ENCODE results near the gene PIK3C3. TPM values are rescaled to one million over a fixed set of nuclear protein-coding genes. Genes with fewer than 3 reads are reported as not detected.
"Not testable (repeated sequence)": the region's sequence is repeated elsewhere in the genome, so short reads cannot be mapped to it uniquely, and the experiment has no call there.

PIK3C3 gene
- polyA plus RNA-seq, 12 donors, result 32.7 to 47.2 (median 41.9) TPM; not detected in 1

DNA sequence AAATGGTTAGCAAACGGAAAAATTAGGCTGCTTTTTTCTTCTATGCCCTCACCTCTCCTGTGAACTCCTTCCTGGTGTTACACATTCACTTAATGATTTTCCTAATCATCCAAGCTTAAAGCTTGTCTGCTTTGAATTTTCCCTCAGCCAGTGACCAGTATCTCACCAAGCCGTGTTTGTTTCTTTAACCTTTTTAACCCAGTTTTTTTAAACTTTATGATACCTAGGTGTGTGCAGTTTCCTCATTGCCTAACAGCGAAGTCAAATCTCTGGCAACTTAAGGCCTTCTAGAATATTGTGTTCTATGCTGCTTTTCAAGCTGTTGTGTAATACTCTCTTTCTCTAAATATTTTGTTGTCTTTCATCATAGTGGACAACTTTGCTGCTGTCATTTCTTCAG lies 113.0 kb downstream of the PIK3C3 start:
- DNase-seq, result no peak

DNA sequence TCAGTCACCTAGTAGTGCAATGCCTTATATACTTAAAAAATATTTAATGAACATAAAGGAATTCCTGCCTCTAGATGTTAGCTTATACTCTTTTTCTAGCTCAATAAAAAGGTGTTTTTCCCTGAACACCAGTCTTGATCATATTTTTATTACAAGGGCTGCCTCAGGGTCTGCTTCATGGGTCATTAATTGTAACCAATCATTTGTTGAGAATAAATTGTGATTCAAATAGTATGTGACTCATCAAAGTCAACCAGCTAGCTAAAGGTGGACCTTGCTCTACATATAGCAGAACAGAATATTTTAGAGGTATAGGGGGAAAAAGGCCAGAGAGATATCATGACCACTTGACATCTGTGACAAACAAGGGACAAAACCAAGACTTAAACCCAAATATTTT lies 114.0 kb downstream of the PIK3C3 start:
- no peak for DNase-seq

DNA sequence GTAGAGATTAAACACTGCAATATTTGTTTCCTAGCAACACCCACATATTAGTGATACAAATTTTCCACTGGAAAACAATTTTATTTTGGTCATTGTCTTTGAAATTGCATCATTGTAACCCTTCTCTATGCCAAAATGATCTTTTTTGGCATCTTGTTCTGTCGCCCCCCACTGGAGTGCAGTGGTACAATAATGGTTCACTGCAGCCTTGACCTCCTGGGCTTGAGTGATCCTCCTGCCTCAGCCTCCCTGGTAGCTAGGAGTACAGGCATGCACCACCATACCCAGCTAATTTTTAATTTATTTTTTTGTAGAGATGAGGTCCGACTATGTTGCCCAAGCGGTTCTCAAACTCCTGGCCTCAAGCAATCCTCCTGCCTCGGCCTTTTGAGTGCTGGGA lies 117.4 kb downstream of the PIK3C3 start:
- DNase-seq, result no peak

DNA sequence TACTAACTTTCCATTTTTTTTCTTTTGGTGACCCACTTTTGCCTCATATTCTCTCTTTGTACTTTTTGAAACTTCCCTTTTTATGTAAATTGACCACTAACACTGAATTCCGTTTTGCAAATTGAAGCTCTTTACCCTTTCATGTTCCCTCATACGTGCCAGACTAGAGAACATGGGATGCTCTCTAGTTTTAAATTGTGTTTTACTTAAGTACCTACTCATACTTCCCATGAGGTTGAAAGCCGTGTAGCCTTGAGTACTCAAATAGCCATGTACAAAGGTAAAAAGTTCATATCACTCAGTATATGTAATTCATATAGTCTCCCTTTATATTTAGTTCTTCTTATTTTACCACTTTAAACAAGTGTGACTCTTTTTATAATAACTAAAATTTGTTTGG lies 119.7 kb downstream of the PIK3C3 start:
- no peak for DNase-seq

DNA sequence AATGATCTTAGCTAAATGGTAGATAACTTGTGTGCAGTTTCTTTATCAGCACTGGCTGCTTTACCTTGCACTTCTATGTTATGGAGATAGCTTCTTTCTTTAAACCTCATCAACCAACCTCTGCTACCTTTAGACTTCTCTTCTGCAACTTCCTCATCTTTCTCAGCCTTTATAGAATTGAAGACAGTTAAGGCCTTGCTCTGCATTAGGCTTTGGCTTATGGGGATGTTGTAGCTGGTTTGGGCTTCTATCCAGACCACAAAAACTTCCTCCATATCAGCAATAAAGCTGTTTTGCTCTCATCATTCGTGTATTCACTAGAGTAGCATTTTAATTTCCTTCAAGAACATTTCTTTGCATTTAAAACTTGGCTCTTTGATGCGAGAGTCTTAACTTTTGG lies 123.7 kb downstream of the PIK3C3 start:
- DNase-seq, result no peak

DNA sequence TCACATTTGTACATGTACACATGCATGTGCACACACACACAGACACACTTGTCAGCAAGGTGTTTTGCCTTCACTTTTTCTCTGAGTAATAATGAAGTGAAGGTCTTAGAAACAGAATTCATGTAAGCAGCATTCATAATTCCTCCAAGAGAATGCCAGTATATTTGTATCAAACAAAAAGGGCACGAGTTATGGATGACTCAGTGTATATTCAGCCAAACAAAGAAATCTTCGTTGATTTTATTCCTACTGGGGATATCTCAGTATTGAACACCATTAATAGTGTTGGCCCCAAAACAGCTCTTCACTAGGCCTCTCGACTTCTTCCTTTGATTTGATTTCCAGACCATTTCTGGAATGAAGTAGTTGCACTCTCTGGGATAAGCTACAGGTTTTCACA lies 125.3 kb downstream of the PIK3C3 start:
- DNase-seq, result no peak

DNA sequence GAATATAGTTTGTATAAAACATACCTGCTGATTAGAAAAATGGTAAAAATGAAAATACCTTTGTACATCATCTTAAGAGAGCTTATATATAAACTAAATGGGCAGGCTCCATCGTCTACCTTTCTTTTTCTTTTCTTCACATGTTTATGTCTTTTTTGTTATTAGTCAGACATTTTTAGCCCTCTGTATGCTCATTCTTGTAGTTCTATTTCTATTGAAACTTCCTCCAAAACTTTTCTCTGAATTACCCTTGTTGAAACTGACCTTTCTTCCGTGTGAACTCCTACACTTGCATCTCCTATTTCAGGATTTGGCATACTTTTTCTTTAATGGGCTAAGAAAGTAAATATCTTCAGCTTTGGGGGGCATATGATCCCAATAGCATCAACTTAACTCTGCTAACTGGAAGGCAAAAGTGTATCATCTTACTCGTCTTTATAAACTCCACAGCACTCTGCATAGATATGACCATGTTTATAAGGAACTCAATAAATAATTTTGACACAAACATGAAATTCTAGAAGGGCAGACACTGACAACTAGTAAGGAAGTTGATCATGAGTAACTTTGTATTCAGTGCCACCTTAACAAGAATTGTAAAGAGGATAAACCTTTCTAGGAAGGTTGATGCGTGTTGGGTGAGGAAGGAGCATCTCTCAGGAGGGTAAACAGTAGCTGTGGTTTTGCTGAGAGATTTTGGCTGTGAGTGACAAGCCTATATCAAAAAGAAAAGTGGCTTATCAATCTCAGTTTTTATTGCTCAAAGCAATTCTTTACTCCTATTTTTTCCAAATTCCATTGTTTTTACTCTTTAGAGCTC lies 127.6 kb downstream of the PIK3C3 start:
- DNase-seq, result no peak

DNA sequence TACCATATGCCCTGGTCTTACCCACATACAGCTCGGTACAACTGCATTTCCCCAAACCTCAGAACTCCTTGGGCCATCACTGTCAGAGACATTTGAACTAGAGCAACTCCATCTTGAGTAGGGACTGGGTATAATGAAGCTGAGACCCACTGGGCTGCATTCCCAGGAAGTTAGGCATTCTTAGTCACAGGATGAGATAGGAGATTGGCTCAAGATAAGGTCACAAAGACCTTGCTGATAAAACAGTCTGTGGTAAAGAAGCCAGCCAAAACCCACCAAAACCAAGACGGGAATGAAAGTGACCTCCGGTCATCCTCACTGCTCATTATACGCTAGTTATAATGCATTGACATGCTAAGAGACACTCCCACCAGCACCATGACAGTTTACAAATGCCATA lies 131.3 kb downstream of the PIK3C3 start:
- no peak for DNase-seq

DNA sequence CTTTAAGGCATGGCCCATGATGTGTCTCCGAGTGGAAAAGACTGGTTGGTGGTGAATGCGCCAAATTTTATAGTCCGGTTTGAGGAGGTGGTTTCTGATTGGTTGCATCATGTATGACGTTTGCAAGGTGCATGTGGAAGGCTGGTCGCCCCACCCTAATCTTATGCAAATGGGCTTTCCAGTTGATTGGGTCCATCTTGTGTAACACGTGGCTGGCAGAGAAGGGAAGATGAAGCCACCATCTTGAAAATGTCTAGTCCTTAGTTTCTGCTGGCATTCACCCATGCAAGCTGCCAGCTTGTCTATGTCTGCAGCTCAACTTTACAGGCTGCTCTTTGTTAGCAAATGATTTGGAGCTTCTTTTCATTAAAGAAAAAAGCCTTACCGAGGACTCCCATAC lies 132.2 kb downstream of the PIK3C3 start:
- no peak for DNase-seq

DNA sequence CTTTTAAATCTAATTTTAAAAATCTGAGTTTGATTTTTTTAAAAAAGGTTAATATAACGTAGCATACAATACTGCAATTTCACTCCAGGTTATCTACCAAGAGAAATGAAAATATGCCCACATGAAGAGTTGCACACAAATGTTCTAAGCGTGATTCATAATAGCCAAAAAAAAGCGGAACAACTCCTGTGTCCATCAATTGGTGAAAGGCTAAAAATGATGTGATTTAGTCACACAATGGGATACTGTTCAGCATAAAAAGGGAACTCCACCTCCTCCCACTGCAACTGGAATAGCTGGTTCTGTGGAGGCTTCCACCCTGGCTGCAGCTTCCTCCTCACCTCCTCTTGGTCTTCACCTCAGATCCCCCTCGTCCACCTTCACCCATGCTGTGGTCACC lies 132.8 kb downstream of the PIK3C3 start:
- no peak for DNase-seq

DNA sequence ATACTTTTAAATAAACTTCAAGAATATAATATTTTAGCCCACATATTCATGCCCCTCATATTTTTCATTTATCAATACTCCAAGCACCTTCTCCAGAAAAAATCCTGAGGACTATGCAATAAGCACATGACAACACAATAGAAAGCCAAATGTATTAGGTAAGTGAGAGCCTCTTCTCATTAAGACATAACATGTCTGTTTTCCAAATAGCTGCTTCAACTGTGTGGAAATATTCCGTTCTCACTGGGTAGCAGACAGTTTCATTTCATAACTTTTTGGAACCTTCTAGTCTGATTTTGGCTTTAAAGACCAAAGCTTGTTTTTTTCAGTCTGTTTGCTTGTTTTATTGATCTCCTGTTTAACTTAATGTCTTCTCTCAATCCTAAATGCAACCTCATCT lies 137.8 kb downstream of the PIK3C3 start:
- DNase-seq, result no peak

DNA sequence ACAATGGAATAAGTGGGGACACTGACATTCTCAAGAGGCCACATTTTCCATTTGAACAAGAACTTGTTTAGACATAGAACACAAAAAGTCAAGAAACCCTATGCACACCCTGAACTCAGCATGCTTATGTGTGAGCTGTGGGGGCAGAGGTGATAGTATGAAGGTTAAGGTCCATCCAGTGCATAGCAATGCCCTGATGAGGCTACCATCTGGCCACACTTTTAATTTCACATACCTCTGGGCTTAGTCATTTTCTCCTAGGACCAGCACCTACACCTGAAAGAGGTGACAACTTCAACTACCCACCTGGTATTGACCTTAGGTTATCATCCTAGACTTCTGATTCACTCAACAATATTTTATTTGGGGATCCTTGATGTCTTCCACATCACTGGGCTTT lies 139.8 kb downstream of the PIK3C3 start:
- no peak for DNase-seq

DNA sequence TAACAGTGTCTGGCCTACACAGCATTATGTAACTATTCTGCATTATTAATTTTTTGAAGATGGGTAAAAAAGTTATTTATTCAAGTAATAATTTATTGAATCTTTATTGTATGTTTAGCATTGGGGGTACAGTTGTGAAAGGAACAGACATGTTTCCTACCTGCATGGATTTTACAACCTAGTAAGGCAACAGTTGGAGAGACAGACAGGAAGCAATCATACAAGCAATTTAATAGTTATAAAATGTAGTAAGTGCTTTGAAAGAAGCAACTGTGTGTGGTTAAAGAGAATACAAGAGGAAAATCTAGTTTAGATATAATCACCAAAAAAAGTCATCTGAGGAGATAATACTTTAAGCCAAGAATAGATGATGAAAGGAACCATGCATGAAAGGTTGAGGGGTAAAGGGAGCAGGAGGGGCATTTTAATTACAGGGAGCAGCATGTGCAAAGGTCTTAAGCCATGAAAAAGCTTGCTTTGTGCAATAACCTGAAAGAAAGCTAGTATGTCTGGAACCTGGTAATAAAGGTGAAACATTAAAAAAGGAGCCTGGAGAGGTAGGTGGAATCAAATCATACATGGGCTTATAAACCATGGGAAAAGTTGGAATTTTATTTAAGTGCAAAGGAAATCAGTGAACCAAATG lies 140.8 kb downstream of the PIK3C3 start:
- DNase-seq, result no peak

DNA sequence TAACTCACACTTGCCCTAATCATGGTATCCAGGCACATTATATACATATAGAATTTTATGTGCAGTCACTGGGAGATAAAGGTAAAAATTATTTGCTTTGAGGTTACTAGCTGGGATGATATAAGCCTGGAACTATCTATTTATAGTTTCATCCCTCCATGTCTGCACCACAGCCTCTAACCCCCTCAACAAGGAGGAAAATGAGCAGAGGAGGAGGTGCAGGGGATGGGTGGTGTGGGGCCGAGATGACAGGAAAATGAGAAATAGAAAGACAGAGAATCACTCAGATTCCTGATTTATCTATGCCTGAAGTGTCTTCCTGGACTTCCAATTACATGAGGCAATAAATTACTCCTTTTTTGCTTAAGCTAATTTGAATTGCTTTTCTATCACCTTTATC lies 145.2 kb downstream of the PIK3C3 start:
- no peak for DNase-seq

DNA sequence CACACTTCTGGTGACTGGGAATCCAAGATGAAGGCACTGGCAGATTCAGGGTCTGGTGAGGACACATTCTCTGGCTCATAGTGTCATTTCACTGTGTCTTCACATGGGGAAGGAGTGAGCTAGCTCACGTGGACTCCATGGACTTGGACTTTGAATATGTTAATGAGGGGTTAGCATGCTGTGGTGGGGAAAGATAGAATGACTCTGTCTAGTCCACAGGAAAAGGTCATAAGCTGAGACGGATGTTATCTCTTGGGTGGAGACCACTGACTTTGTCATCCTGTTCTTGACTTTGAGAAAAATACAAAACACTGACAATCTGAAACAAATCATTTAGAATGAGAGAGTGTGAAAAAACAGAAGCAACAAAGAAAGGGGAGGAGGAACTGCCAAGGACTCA lies 145.9 kb downstream of the PIK3C3 start:
- no peak for DNase-seq

DNA sequence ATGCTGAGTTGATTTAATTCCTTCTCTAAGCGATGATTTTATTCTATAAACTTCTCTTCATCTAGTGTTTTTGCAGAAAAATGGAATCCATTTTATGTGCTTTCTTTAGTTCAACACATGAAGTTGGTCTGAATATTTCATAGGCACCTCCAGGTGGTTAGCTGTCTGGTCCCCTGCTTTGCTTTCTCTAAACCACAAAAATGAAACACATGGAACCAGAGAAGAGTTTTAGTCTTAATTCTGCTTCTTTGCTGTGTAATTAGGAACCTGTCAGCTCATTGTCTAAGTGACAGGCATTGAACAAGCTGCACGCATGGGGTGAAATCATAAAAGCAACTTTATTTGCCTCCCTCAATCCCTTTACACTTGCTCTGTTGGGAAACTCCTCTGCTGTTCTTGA lies 150.4 kb downstream of the PIK3C3 start:
- no peak for DNase-seq

DNA sequence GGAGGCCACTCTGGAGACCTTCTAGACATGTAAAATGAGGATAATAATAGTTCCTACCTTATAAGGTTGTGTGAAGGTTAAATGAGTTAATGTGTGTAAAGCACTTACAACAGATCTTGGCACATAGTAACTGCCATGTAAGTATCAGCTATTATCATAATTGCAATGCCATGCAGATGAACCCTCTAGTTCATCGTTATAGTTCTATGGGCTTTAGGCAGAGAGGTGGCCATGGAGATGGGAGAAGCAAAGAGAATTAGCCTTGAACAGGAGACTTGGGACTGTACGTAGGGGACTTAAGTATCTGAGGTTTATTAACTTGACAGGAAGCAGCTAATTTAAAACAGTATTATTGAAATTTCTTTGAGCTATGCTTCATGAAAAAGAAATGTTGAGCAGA lies 151.8 kb downstream of the PIK3C3 start:
- no peak for DNase-seq

DNA sequence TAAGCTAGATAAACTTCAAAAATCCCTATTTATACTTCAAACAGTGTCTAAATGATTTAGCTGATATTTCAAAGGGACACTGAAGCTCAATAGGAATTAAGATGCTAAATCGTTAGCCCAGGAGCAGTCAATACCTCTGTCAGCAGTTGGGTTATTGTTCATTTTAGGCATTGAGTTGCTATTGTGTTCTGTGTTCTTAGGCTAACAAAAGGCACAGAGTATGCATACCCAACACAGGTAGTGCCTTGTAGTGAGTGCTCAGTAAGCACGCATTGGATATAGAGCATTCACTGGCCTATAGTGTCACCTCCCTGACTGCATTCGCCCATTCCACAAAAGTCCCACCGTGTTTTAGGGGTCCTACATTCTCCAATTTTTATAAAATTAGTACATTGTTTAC lies 152.3 kb downstream of the PIK3C3 start:
- DNase-seq, result no peak

DNA sequence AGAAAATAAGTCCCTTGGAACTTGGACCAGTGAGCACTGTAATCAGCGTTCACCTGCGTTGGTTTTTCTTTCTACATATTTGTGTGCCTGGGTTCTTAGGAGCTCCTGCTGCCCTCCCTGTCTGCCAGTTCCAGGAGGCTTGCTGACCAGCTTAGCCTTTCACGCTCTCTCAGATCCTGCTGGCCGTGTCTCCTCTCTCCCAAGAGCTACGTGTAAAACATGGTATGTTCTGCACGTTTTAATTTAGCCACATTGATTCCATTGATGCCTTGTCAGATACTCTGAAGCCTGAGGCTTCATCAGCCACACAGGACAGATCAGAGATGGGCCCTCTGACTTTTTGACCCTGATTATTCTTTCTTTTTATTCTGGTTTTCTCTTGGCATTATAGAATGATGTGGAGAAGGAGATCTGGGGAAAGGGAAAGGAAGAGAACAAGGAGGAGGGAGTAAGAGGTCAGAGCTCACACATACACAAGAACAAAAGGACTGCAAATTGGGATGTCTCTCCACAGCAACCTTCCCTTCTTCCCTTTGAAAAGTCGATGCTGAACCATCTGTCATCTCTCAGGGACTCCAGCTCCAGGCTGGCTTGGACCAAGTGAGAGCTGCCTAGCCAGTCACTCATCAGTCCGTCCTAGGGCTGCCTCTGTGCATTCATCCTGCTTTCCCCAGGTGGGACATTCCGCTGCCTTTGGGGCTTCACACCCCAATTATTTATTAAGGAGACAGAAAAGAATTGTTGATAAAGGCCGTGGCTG lies 152.8 kb downstream of the PIK3C3 start:
- DNase-seq, result no peak

DNA sequence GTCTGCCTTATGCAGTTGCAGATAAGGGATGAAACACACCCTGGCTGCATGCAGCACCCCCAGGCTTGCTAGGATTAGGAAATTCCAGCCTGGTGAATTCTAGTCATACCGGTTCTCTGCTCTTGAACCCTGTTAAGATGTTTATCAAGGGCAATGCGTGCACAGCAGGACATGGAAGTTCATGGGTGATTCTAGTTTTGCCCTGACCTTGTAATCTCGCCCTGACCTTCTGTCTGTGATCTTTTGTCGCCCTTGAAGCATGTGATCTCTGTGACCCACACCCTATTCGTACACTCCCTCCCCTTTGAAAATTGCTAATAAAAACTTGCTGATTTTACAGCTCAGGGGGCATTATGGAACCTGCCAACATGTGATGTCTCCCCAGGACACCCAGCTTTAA lies 157.1 kb downstream of the PIK3C3 start:
- not testable (repeated sequence) for DNase-seq

DNA sequence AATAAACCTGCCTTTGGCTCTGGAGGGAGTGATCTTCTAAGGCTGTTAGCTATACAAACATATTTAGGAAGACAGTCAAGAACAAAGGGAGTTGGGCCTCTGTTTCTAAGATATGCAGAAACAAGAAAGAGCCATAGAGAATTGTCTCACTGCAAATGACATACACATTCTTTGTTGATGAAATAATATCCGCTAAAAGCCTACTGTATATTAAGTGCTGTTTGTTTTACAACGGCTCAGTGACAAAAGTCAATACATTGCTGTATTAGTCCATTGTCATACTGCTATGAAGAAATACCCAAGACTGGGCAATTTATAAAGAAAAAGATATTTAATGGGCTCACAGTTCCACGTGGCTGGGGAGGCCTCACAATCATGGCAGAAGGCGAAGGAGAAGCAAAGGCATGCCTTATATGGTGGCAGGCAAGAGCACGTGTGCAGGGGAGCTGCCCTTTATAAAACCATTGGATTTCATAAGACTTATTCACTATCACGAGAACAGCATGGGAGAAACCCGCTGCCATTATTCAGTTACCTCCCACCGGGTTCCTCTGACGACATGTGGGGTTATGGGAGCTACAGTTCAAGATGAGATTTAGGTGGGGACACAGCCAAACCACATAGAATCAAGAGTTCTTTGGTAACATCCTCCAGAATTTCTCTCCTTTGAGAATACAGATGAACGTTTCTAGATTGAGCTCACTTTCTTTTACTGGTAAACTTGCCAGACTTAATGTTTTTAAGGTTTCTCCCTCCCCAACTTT lies 157.8 kb downstream of the PIK3C3 start:
- no peak for DNase-seq

DNA sequence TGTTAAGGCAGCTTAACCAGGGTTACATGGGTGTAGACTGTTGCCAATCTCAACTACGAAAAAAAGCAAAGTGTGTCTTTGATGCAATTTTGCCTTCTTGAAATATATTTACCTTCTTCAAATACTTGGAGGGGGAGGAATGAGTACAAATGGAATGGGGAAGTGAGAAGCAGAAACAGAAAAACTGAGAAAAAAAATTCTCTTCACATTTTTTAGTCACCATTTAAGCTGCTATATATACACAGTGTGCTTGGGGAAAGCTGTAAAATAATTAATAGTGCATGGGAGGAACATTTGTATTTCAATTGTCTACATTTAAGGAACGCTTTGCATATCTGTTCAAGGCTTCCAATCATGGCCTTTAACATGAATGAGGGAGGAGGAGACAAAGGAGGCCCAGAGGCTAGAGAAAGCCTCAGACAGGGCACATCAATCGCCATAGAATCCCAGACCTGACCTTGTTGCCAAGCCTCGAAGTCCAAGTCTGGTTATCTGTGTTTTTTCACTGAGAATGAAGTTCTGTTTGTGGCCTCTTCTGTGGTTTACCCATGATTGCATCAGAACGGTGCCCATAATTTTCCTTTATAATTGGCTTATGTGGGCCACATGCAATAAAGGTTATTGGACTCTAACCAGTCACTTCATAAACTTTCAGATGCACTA lies 158.6 kb downstream of the PIK3C3 start:
- DNase-seq, result no peak

Measured in muscle of arm (tissue), 12 donors.